ENCODE results near the gene DNAAF2.
"Not testable (repeated sequence)": the region's sequence is repeated elsewhere in the genome, so short reads cannot be mapped to it uniquely, and the experiment has no call there.

DNAAF2 gene

DNA sequence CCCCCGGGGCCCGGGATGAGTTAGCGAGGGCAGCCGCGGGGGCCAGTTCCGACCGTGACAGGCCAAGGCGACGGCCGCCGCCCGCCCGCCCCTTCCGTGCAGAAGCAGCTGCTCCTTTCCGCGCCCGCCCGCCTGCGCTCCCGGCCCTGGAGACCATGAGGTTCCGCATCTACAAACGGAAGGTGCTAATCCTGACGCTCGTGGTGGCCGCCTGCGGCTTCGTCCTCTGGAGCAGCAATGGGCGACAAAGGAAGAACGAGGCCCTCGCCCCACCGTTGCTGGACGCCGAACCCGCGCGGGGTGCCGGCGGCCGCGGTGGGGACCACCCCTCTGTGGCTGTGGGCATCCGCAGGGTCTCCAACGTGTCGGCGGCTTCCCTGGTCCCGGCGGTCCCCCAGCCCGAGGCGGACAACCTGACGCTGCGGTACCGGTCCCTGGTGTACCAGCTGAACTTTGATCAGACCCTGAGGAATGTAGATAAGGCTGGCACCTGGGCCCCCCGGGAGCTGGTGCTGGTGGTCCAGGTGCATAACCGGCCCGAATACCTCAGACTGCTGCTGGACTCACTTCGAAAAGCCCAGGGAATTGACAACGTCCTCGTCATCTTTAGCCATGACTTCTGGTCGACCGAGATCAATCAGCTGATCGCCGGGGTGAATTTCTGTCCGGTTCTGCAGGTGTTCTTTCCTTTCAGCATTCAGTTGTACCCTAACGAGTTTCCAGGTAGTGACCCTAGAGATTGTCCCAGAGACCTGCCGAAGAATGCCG, 13.7 kb downstream of the DNAAF2 start:
- peak; percentile 39 for DNase-seq (ENCODE audit: low read depth)

- DNase-seq (ENCODE audit: low read depth), result peak; percentile 91
These were observed 14.6 kb downstream of the DNAAF2 start, which contains the start of the genes MGAT2 and RPL36AL for GRCh38 chr14:49620182-49621113. Gene MGAT2 (plus strand): TSS chr14:49620799. CDS start chr14:49621269, 470 bp downstream. Gene RPL36AL (minus strand): TSS chr14:49620626. CDS start chr14:49619104, 1,522 bp downstream.

DNA sequence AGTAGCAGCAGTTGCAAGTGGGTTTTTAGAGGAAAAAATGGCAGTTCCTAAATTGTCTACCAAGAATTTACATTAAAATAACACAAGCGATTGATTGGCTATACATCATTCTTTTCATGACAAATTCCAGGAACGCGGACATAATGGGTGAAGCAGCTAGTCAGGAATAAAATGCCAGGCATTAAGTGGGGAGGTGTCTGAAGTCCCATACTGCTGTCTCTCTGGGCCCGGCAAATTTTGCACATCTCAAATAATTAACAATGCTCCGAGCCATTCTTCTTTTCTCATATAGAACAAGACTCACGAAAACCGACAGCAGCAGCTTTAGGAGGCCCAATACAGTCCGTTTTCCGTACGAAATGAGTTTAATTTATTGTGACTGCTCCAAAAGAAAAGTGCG, 15.3 kb downstream of the DNAAF2 start:
- DNase-seq (ENCODE audit: low read depth), result no peak

DNA sequence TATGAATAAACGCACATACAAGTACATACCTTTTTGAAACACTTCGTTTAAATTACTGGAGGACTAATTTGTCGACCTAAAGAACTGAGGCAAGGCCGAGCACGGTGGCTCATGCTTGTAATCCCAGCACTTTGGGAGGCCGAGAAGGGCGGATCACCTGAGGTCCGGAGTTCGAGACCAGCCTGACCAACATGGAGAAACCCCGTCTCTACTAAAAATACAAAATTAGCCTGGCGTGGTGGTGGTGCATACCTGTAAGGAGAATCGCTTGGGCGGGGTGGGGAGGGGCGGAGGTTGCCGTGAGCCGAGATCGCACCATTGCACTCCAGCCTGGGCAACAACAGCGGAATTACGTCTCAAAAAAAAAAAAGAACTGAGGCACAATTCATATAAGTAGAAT, 15.8 kb downstream of the DNAAF2 start:
- DNase-seq (ENCODE audit: low read depth), result not testable (repeated sequence)

- no peak for DNase-seq (ENCODE audit: low read depth)
These were observed 17.1 kb downstream of the DNAAF2 start for GRCh38 chr14:49617852-49618519.

- DNase-seq (ENCODE audit: low read depth), result no peak
These were observed 19.3 kb downstream of the DNAAF2 start for GRCh38 chr14:49615776-49616175.

GRCh38 chr14:49614196-49614595, 20.8 kb downstream of the DNAAF2 start:
- DNase-seq (ENCODE audit: low read depth), result no peak

- DNase-seq (ENCODE audit: low read depth), result no peak
These were observed 22.4 kb downstream of the DNAAF2 start for GRCh38 chr14:49612671-49613070.

DNA sequence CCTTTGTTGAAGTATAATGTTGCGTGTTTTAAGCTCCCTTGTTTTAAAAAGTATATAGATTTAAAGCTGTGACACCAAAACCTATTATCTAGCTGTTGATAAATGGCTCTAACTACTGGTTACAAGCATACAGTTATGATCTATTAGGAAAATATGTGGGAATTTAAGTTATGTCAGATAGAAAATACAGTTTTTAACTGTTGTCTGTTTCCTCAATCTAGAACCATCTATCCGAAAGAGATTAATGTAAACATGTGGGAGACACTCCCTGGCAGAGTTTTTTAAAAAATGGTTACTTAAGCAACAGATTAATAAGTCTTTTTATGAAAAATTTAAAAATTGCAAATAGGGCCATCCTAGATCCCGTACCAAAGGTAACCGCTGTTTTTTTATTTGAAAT, 22.8 kb downstream of the DNAAF2 start:
- no peak for DNase-seq (ENCODE audit: low read depth)

GRCh38 chr14:49607583-49607982, 27.5 kb downstream of the DNAAF2 start:
- DNase-seq (ENCODE audit: low read depth), result no peak

- peak; percentile 34 for DNase-seq (ENCODE audit: low read depth)
These were observed 36.4 kb downstream of the DNAAF2 start, which contains the start of gene LRR1 for GRCh38 chr14:49598485-49599300. Gene LRR1 (plus strand): TSS chr14:49598940. CDS start chr14:49599021, 81 bp downstream.

DNA sequence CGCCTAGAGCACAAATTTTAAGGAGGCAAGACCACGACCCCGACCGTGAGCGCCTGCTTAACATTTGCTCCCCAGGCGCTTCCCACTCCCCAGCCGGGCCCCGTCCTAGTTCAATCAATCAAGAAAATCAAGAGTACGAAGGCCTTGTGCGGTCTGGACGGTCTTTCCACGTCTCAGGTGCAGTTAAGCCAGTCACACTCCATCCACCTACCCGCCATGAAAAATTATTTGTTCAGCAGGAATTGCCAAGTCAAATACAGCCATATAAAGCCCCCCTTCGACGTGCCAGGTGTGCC, 36.9 kb downstream of the DNAAF2 start:
- no peak for DNase-seq (ENCODE audit: low read depth)

- DNase-seq (ENCODE audit: low read depth), result peak; percentile 66
These were observed 40.5 kb downstream of the DNAAF2 start for GRCh38 chr14:49594347-49595091.

- no peak for DNase-seq (ENCODE audit: low read depth)
These were observed 42.0 kb downstream of the DNAAF2 start for GRCh38 chr14:49593016-49593415.

- no peak for DNase-seq (ENCODE audit: low read depth)
These were observed 45.7 kb downstream of the DNAAF2 start for GRCh38 chr14:49589387-49589786.

GRCh38 chr14:49586673-49587460, 48.2 kb downstream of the DNAAF2 start:
- peak; percentile 49 for DNase-seq (ENCODE audit: low read depth)

DNA sequence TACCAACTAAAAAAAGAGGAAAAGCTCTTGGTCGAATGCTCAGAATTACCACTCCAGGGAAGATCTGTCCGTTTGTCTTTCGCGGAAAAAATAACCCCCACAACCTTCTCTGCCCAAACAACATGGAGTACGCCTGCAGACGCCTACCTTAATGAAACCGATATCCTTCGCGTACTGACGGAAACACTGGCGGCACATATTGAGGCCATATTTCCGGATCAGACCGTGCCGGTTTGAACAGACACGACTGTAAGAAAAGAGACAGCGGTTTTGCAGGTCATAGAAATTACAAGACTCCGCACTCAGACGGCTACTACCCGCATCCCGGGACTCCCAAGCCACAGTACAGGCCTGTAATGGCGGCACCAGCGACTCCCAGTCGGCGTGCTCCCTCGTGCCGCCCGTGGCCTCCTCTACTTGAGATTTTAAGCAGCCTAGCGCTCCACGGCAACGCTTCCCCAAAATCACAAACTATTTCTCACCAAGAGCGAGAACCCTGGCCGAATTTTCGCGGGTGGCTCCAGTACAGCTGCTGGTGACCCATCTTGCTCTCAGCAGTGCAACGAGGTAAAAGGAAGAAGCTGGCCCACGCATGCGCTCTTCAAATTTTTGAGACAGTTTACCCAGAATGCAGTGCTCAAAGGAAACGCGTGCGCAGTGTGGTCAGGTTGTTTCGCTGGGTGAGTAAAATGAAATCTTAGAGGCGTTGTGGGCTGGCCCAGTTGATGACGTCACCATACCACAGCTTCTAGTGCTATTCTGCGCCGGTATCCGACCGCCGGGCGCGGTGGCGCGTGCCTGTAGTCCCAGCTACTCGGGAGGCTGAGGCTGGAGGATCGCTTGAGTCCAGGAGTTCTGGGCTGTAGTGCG, 49.0 kb downstream of the DNAAF2 start, which contains the start of gene RPS29:
RPS29 (minus strand) TSS at position 578 of the 870 bp plus-strand sequence; CDS start at position 544, 34 bp downstream.
- DNase-seq (ENCODE audit: low read depth), result peak; percentile 94

- DNase-seq (ENCODE audit: low read depth), result not testable (repeated sequence)
These were observed 49.9 kb downstream of the DNAAF2 start for GRCh38 chr14:49584981-49585640.

Data from CMK (cell line).